A549 (cell line): ENCODE measurements around the gene TMEM108. TPM values are rescaled to one million over a fixed set of nuclear protein-coding genes. Genes with fewer than 3 reads are reported as not detected.

Experiments used
- ATAC-seq, 2 experiments: fragments of 200-7000 bp in 1 of 2; fragments of >200 bp in 1 of 2; cut with Nextera tagmentation in 1 of 2; cut with Tn5 transposase in 1 of 2; 3 replicates each; pipeline versions ENCODE4 v1.8.0 to v1.9.1; 2018 to 2020; ENCODE audit warnings: mild to moderate bottlenecking in 1 of 2, moderate library complexity in 1 of 2
- CTCF ChIA-PET: fragments of 300-600 bp; sonication (Branson Sonifier 250); formaldehyde crosslinking; extraction: SDS; loops from one replicate; lab custom pipeline; 2021; ENCODE audit warnings: antibody characterized with exemption, inconsistent platforms; lab: Yijun Ruan, JAX
- POLR2A ChIA-PET: fragments of 350-600 bp; formaldehyde crosslinking; extraction: SDS; loops from one replicate; lab custom pipeline; 2021; ENCODE audit warnings: antibody characterized with exemption, inconsistent platforms; lab: Yijun Ruan, JAX
- DNase-seq, 2 experiments: peaks; one replicate each; pipeline versions ENCODE4 v3.0.0 to v3.0.0-alpha.2; 2011 to 2016; ENCODE audit warnings: low read depth in 1 of 2, low spot score in 1 of 2
- FAIRE-seq: peaks from 2 replicates; lab custom pipeline; 2011; peaks lifted over from hg19 to GRCh38; lab: Jason Lieb, UNC
- H3K27ac ChIP-seq, 2 experiments: fragments of >200 bp; sonication (Bioruptor Twin); formaldehyde crosslinking; 3 replicates each; pipeline ENCODE4 v1.5.1; 2016 to 2017
- H3K4me1 ChIP-seq: fragments of >200 bp; sonication (Bioruptor Twin); formaldehyde crosslinking; 3 replicates; pipeline ENCODE4 v1.6.1; 2016
- H3K4me2 ChIP-seq: fragments of >200 bp; sonication (Bioruptor Twin); formaldehyde crosslinking; 3 replicates; pipeline ENCODE4 v1.6.1; 2016
- H3K4me3 ChIP-seq: fragments of >200 bp; sonication (Bioruptor Twin); formaldehyde crosslinking; 3 replicates; pipeline ENCODE4 v1.5.1; 2016
- H3K9me3 ChIP-seq: fragments of >200 bp; sonication (Bioruptor Twin); formaldehyde crosslinking; 3 replicates; pipeline ENCODE4 v1.6.1; 2016
- ATOH8 ChIP-seq: fragments of 250-450 bp; sonication (Bioruptor Pico); IDR thresholded peaks from 2 replicates; pipeline ENCODE4 v1.5.0; 2020; ENCODE audit warnings: low read depth, mild to moderate bottlenecking, moderate library complexity
- CBX8 ChIP-seq: fragments of 200-600 bp; sonication (generic); IDR thresholded peaks from 2 replicates; pipeline ENCODE4 v1.6.1; 2016
- CHD4 ChIP-seq: fragments of 200-600 bp; sonication (generic); IDR thresholded peaks from 2 replicates; pipeline ENCODE4 v1.6.1; 2016; ENCODE audit warnings: antibody characterized with exemption, mild to moderate bottlenecking, borderline replicate concordance
- EP300 ChIP-seq, 2 experiments: fragments of >200 bp; sonication (Bioruptor Twin); formaldehyde crosslinking; IDR thresholded peaks; 2 replicates in 1 of 2; 3 replicates in 1 of 2; pipeline ENCODE4 v1.6.1; 2016 to 2017
- WGBS: methylation state at CpG from one replicate; pipeline ENCODE4 v1.1.6; 2017; ENCODE audit errors: missing lambda C conversion rate; 5-methylcytosine and 5-hydroxymethylcytosine counted together
- polyA plus RNA-seq, 4 experiments: library from polyadenylated mRNA; depleted of rRNA in 3 of 4; stranded (reverse); fragments of >200 nt; fragmentation: RNase III in 1 of 4; extraction: RNeasy Plus Mini Kit Qiagen cat#74134 plus additional on column Dnase treatment in 1 of 4; gene quantifications; 2 replicates in 3 of 4; 3 replicates in 1 of 4; pipeline ENCODE4 v1.2.3, GENCODE V29; 2011 to 2017

Gene TMEM108
- polyA plus RNA-seq, 2 of the 4 experiments (the other 2 are of a cell fraction): not detected

GRCh38 chr3:133444423-133444774, 406.2 kb downstream of the TMEM108 start:
- FAIRE-seq: no peak
- peaks cover 24% of the 10 kb centered on the region for H3K4me1 ChIP-seq
- no peak overlapping the region for H3K4me3 ChIP-seq
- ChIA-PET CTCF (interaction anchor here (1.3 to 1.4 kb wide), 2 partner anchors 11 to 713 kb away, joined by 3 to 5 read pairs; no protein-coding TSS in a partner anchor), POLR2A (no interaction called here)
- H3K27ac ChIP-seq: peak overlapping the region; percentile 43 to 84
- peak; percentile 53 to 74; a peak in 5 of 6 replicates for ATAC-seq
- no peaks in the 10 kb centered on the region for H3K9me3 ChIP-seq
- 60% methylated on average over 4 of the region's 4 CpGs for WGBS
- TF ChIP-seq EP300 (IDR thresholded peaks at IDR 0.05) (0 out of 5 replicates have a peak, but pooled peaks of 1 of the 2 experiments have one; percentile 10), CBX8 (no peak)
- DNase-seq: no peak
- peak overlapping the region; percentile 54 for H3K4me2 ChIP-seq

- DNase-seq (no peak), ATAC-seq (no peak), FAIRE-seq (no peak)
- Histone ChIP-seq H3K9me3 (no peaks in the 10 kb centered on the region), H3K4me3 (no peak overlapping the region), H3K4me1 (peaks cover 24% of the 10 kb centered on the region), H3K27ac (peak overlapping the region; percentile 43 to 84), H3K4me2 (no peak overlapping the region)
- TF ChIP-seq CHD4: no peak
- no peak for TF ChIP-seq ATOH8
- 97% methylated on average over 2 of the region's 2 CpGs for WGBS
- ChIA-PET POLR2A (no interaction called here), CTCF (interaction anchor here (0.6 to 1.2 kb wide), 3 partner anchors 12 to 483 kb away, joined by 3 to 6 read pairs (median 3); no protein-coding TSS in a partner anchor)
These were observed 406.9 kb downstream of the TMEM108 start for GRCh38 chr3:133445108-133445507.
